Suprapubic skin (tissue), 4 donors: ENCODE data around the gene ACER2. TPM values are rescaled to one million over a fixed set of nuclear protein-coding genes. Genes with fewer than 3 reads are reported as not detected.
"Not testable (repeated sequence)": the region's sequence is repeated elsewhere in the genome, so short reads cannot be mapped to it uniquely, and the experiment has no call there.

Experiments used
- DNase-seq, 2 donors: peaks; one replicate each; pipeline ENCODE4 v3.0.0-alpha.2; 2019; ENCODE audit warnings: low spot score in 2 of 2
- H3K27ac ChIP-seq: fragments of 200-600 bp; sonication (generic); one replicate; pipeline ENCODE4 v1.5.1; 2019
- H3K27me3 ChIP-seq: fragments of 200-600 bp; sonication (generic); one replicate; pipeline ENCODE4 v1.5.1; 2019
- H3K36me3 ChIP-seq: fragments of 200-600 bp; sonication (generic); one replicate; pipeline ENCODE4 v1.5.1; 2019
- H3K4me1 ChIP-seq: fragments of 200-600 bp; sonication (generic); one replicate; pipeline ENCODE4 v1.5.1; 2019
- H3K4me3 ChIP-seq: fragments of 200-600 bp; sonication (generic); one replicate; pipeline ENCODE4 v1.5.1; 2019; ENCODE audit warnings: mild to moderate bottlenecking
- H3K9me3 ChIP-seq: fragments of 200-600 bp; sonication (generic); one replicate; pipeline ENCODE4 v1.5.1; 2019
- CTCF ChIP-seq, 2 donors: fragments of 200-600 bp in 1 of 2; fragments of 450-650 bp in 1 of 2; sonication (generic) in 1 of 2; IDR thresholded peaks; one replicate each; pipeline ENCODE4 v1.5.1; 2016 to 2019; ENCODE audit warnings: antibody characterized with exemption in 2 of 2, mild to moderate bottlenecking in 1 of 2, moderate library complexity in 1 of 2
- EP300 ChIP-seq: sonication (generic); formaldehyde crosslinking; IDR thresholded peaks from one replicate; pipeline ENCODE4 v1.6.1; 2017; ENCODE audit warnings: antibody characterized with exemption
- POLR2A ChIP-seq, 2 donors: fragments of 450-650 bp; IDR thresholded peaks; one replicate each; pipeline ENCODE4 v1.6.1; 2017; ENCODE audit warnings: antibody characterized with exemption in 2 of 2, mild to moderate bottlenecking in 2 of 2, moderate library complexity in 2 of 2
- POLR2AphosphoS5 ChIP-seq, 3 donors: sonication (generic); formaldehyde crosslinking; IDR thresholded peaks; one replicate each; pipeline ENCODE4 v1.6.1; 2017; ENCODE audit warnings: antibody characterized with exemption in 3 of 3
- WGBS: methylation state at CpG from one replicate; pipeline ENCODE4 v1.1.5; 2018; 5-methylcytosine and 5-hydroxymethylcytosine counted together
- total RNA-seq, 4 donors: library from RNA; depleted of rRNA; stranded (reverse); fragments of >200 nt; gene quantifications; one replicate each; pipeline ENCODE4 v1.1.0, GENCODE V29; 2016

ACER2 gene
- total RNA-seq, 4 donors from 2014 or later = 12.1 to 18.8 (median 14.8) TPM

- peaks cover 4% of the 10 kb centered on the region for H3K36me3 ChIP-seq
- TF ChIP-seq POLR2A (IDR thresholded peaks at IDR 0.05) = no peak
- TF ChIP-seq POLR2AphosphoS5 (IDR thresholded peaks at IDR 0.05) = no peak
- no peak for TF ChIP-seq EP300
- TF ChIP-seq CTCF (IDR thresholded peaks at IDR 0.05) = no peak
- no peaks in the 10 kb centered on the region for H3K9me3 ChIP-seq
- no peak for DNase-seq
- WGBS = 55% methylated on average over 14 of the region's 14 CpGs
- no peak overlapping the region for H3K27ac ChIP-seq
- H3K4me1 ChIP-seq = no peaks in the 10 kb centered on the region
- H3K27me3 ChIP-seq = no peaks in the 10 kb centered on the region
- no peak overlapping the region for H3K4me3 ChIP-seq
Measured at GRCh38 chr9:19431361-19432171, 22.8 kb downstream of the ACER2 start.

GRCh38 chr9:19432473-19432872 lies 23.7 kb downstream of the ACER2 start:
- Histone ChIP-seq H3K27me3 (no peaks in the 10 kb centered on the region), H3K27ac (no peak overlapping the region), H3K4me1 (no peaks in the 10 kb centered on the region), H3K9me3 (no peaks in the 10 kb centered on the region), H3K36me3 (peaks cover 10% of the 10 kb centered on the region), H3K4me3 (no peak overlapping the region)
- DNase-seq = no peak
- TF ChIP-seq EP300 (no peak), POLR2A (IDR thresholded peaks at IDR 0.05) (no peak)

GRCh38 chr9:19433729-19434128 lies 24.9 kb downstream of the ACER2 start:
- 94% methylated on average over 17 of the region's 35 CpGs for WGBS

DNA sequence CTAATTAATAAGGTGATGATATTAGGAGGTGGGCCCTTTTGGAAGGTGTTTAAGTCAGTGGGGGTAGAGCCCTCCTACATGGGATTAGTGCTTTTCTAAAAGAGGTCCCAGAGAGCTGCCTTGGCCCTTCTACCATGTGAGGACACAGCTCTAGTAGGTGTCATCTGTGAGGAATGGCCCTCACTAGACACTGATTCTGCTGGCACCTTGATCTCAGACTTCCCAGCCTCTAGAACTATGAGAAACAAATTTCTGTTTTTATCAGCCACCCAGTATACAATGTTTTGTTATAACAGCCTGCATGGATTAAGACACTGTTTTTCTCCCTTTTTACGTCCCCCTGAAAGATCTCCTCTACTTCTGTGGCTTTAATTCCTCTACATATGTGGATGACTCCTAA lies 31.6 kb downstream of the ACER2 start:
- Histone ChIP-seq H3K4me3 (no peak overlapping the region), H3K27me3 (no peaks in the 10 kb centered on the region), H3K36me3 (peaks cover 11% of the 10 kb centered on the region), H3K4me1 (no peaks in the 10 kb centered on the region), H3K9me3 (no peaks in the 10 kb centered on the region), H3K27ac (no peak overlapping the region)
- no peak for TF ChIP-seq POLR2AphosphoS5 (IDR thresholded peaks at IDR 0.05)
- no peak for TF ChIP-seq CTCF (IDR thresholded peaks at IDR 0.05)
- no peak for TF ChIP-seq EP300
- TF ChIP-seq POLR2A (IDR thresholded peaks at IDR 0.05) = no peak
- WGBS = 95% methylated on average over 1 of the region's 1 CpG
- no peak for DNase-seq

More at GRCh38 chr9:19433729-19434128, 24.9 kb downstream of the ACER2 start:
- not testable (repeated sequence) for H3K9me3 ChIP-seq, H3K4me3 ChIP-seq, H3K36me3 ChIP-seq, DNase-seq, H3K4me1 ChIP-seq, H3K27ac ChIP-seq, H3K27me3 ChIP-seq

- H3K27me3 ChIP-seq = no peaks in the 10 kb centered on the region
- no peak overlapping the region for H3K4me3 ChIP-seq
- H3K9me3 ChIP-seq = no peaks in the 10 kb centered on the region
- TF ChIP-seq POLR2AphosphoS5 (IDR thresholded peaks at IDR 0.05) (no peak), CTCF (IDR thresholded peaks at IDR 0.05) (no peak), POLR2A (IDR thresholded peaks at IDR 0.05) (no peak), EP300 (no peak)
- H3K4me1 ChIP-seq = no peaks in the 10 kb centered on the region
- no peak for DNase-seq
- H3K36me3 ChIP-seq = peaks cover 10% of the 10 kb centered on the region
- no peak overlapping the region for H3K27ac ChIP-seq
- WGBS = 86% methylated on average over 5 of the region's 5 CpGs
Measured at GRCh38 chr9:19440823-19441580, 32.2 kb downstream of the ACER2 start.

GRCh38 chr9:19441730-19442129 lies 32.9 kb downstream of the ACER2 start:
- Histone ChIP-seq H3K27me3 (no peaks in the 10 kb centered on the region), H3K4me3 (no peak overlapping the region), H3K9me3 (no peaks in the 10 kb centered on the region), H3K27ac (no peak overlapping the region), H3K4me1 (no peaks in the 10 kb centered on the region), H3K36me3 (peaks cover 18% of the 10 kb centered on the region)
- WGBS = 69% methylated on average over 4 of the region's 4 CpGs
- TF ChIP-seq CTCF (IDR thresholded peaks at IDR 0.05) (no peak), POLR2A (IDR thresholded peaks at IDR 0.05) (no peak), EP300 (no peak), POLR2AphosphoS5 (IDR thresholded peaks at IDR 0.05) (no peak)
- DNase-seq = no peak
